Stimulated activated CD4-positive, alpha-beta T cell treated with anti-CD3 and anti-CD28 coated beads, Interleukin-1b, Interleukin-23, amount 100 ng/mL, for 1 hour (primary cell): ENCODE results near the gene ITM2B.
"Not testable (repeated sequence)": the region's sequence is repeated elsewhere in the genome, so short reads cannot be mapped to it uniquely, and the experiment has no call there.

ENCODE experiments used
- DNase-seq, 2 donors: peaks; one replicate each; pipeline ENCODE4 v3.0.0-alpha.2; 2020; ENCODE audit warnings: low read depth in 2 of 2

The ITM2B gene

DNA sequence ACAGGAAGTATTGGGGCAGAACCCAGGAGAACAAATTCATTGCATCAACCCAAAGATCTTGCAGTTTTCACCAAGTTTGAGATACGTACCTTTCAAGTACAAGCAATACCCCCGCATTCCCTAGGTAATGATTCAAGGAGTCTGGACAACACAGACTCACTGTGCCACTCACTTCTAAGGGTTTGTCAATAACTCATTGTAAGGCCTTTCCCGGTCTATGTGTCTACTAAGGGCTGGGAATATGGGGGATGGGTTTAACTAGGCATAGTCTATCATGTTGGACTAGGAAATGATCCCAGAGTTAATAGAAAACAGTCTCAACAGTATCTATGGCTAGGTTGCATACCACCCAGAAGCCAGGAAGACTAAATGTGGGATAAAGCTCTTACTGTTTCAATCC, 8.3 kb upstream of the ITM2B start:
- no peak for DNase-seq

DNA sequence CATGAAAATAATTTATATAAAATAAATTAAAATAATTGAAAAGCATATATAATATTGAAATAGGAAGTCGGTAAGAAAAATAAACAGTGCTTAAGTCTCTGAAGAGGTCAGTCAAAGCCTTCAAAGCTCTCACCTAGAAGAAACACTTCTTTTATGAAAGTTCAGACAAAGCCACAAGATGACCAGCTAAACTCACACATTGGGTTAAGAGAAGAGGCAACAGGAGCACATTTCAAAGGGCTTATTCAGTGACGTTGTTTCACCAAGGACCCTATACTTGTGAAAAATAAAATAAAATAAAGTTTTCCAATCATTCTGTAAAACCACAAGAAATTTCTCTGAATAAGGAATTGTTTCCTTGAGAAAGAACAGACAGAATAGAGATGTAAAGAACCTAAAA, 2.5 kb upstream of the ITM2B start:
- DNase-seq, result no peak

DNA sequence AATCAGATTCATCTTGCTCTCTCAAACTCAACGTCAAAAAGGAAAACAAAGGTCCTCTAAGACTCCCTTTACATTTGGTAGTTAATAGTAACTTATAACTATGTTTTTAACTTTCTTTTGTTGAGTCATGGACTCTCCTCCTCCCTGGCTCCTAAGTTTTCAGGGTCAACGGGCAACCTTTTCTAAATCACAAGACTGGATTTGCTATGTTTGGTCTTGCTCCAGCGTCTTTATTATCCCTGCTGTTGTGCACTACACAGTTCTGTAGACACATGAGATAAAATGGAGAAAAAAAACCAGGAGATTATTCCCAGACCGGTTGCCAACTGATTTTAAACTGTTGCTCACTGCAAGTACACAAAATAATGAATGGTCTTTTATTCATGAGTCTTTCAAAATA, 1.9 kb upstream of the ITM2B start:
- no peak for DNase-seq

DNA sequence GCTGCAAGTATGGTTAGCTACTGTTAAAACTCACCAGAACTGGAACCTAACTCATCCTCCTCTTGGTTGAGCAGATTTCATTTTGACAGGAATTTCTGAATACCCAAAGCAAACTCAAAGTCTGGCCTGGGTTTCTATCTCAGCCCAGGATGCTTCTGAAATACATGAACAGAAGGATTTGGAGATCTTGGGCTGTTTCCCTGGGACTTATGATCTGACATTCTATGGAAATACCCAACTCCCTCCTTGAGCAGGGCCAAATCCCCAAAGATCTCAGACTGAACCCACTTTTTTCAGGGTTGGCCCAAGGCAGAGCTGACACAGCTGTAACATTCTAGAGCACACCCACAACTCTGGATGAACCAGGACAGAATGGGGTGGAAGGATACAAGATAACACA, 1.1 kb upstream of the ITM2B start:
- DNase-seq, result no peak

DNA sequence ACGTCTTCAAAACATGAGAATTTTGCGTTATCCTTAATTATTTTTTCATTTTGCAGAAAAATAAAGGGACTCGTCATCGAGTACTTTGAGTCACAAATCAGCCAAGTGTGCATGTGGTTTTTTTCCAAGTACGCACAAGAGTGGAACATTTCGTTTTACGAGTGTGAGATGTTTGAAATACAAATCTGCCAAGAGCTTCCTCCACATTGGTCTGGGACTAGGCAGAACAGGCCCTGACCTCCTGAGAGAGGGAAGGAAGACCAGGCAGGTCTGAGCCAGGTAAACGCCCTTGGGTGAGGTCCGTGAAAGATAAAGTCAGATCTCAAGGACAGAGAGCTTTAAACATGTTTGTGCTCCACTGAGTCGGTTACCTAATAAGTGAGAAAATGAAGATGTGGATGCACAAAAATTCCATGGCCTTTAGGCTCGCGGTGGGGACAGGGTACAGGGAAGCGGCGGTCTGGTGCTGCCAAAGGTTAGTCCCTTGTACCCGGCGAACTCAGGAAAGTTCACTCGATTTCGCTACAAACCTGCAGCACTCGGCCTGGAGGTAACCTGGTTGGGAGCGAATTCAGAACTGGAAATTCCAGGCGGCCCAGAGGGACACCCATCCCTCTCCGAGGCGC, 473 bp upstream of the ITM2B start:
- no peak for DNase-seq

DNA sequence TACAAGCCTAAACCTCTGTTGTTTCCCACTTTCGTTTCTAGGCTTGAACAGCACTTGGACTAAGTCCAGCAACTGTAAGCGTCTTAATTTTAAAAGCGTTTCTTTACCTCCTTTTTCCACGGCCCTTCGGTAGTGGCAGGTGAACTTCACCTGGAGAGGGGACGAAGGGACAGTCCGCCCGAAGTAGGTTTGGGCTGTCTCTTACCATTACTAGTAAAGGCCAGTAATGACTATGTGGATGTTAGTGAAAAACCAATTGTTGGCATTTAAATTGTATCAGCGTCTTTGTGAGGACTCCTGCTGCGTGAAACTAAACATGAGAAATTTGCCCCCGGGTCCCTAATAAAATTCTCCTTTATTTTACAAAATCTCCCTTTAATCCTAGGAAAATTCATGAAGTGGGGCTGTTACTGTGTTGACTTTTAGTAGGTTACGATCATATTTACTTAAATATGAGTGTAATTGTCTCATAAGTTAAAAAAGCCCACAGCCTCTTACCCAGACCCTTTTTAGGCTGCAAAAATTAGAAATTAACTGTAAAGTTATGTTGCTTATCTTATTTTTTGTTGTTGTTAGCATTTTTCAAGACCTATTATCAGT, 983 bp downstream of the ITM2B start:
- DNase-seq, result no peak

DNA sequence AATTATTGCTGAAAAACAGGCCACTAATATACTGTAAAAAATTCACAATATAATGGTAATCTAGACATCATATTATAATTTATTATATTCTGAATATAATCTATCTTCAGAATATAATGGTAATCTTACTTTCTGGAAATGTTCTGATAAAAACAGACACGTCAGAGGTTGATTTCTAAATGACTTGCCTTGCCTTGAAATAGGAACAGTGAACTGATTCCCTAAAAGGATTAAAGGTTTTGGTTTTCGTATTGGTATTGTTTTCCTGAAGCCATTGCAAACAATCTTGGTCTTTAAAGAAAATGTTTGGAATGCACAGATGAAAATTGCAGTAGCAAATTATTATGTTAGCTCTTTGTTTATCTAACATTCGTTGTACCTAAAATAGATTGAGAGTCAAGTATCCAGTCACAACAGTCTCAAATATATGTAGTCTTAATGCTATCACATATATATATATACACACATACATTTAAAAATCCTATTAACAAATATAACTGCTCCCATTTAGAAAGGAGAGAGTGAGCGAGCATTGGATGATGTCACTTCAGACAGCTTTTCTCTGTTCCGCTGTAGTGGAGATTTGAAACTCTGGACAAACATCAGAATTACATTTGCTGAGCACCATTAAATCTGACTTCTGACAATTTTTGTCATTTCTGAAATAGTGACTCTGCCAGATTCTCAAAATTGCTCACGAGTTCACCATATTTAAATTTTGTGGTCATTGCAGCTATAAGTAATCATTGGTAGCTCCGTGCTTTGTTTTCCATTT, 1.7 kb downstream of the ITM2B start:
- no peak for DNase-seq

DNA sequence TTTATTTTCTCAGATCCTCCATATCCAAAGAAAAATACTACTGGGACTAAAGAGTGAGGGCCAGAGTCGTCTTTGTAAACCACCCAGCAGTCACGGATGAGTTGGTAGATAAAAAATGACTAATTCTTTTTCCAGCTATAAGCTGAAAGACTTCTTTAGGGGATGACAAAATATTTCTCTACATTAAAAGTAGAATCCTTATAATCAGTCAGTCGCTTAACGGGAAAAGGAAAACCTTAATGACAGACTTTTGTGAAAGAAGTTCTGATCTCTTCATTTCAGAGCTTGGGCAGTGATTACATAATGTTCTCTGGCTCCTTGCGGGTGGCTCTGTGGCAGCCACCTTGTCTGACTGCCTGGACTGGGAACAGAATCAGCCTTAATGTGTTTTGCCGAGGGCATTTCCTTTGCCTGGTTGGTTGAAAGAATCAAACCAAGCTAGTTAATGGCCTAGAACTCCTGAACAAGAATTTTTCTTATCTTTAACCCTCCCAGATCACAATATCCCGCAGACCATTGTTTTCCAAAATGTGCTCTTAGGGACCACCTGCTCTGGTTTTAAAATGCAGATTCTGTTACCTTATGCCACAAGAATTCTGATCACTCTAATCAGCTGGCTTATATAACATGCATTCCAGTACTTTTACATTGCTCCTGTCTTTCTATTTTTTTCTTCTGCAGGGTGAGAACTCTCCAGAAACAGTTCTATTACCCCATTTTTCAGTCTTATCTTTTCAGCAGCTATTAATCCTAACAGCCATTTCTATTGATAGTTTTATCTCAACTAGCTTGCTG, 2.5 kb downstream of the ITM2B start:
- no peak for DNase-seq

DNA sequence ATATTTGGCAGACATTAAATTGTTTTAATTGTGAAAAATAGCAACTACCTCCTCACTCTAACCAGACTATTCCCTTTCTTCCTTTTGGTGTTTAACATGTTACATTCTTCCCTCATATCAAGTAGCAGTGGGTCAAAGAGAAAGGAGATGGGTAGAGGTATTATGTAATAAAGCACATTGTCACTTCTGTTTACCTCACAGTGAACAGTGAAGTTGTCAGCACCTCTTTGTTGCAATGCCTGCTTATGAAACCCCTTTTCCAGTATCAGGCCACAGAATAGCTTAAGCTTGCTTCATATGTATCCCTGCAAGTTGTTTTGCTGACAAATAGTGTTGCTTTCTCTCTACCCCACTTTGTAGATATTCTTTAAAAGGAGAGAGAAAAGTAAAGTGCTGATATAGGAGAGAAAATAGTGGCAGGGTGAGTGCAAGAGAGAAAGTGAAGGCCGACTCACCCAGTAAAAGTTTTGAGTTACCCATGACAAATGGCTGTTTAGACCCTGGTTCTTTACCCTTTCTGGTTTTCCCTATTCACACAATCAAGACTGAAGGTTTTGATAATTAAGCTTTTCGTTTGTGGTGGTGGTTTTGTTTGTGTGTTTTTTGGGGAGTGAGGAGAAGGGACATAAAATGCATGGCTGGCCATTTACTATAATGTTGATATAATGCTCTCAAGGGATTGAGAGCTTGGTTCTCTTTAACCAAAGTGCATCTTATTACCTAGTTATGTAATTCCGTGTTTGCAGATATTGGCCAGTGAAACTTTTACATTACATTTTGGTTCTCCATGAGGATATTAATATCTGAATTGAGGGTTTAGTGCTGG, 3.7 kb downstream of the ITM2B start:
- no peak for DNase-seq

DNA sequence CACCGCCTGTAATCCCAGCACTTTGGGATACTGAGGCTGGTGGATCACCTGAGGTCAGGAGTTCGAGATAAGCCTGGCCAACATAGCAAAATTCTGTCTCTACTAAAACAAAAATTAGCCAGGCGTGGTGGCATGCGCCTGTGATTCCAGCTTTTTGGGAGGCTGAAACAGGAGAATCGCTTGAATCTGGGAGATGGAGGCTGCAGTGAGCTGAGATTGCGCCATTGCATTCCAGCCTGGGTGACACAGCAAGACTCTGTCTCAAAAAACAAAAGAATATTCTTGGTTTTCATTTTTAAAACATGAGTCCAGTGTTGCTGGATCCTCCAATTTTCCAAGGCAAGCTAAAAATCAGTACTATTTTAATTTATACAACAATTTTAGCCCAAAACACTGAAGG, 6.4 kb downstream of the ITM2B start:
- DNase-seq, result not testable (repeated sequence)

DNA sequence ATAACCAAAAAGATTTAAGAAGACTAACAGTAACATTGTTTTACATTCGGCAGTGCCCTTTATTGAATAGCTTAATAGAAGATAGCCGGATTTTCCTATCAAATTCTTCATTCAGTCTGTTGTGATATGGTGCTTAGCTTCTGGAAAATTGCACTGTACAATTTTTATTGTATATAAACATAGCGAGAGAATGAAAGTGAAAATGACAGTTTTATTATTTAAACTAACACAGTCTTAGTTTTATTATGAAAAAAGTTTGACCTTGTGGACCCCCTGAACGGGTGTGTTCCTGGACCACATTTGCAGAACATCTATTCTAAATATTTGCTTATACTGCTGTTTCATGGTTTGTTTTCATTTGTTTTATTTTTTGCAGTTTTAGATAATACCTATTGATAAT, 8.6 kb downstream of the ITM2B start:
- no peak for DNase-seq

DNA sequence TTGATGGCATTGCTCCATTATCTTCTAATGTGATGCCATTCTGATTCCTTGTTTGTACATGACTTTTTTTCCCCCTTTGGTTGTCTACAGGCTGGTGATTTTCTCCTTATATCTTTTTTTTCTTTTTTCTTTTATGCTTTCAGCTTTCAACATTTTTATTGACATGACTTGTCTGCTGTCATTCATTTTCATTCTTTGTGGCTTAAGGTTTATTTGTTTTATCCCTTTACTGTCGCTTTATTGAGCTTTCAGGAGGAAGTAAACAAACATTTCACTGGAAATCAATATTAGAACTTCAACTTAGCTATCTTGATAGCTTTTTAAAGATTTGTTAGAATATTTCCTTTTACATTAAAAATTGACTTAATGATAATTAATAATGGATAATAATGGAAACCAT, 9.7 kb downstream of the ITM2B start:
- no peak for DNase-seq

DNA sequence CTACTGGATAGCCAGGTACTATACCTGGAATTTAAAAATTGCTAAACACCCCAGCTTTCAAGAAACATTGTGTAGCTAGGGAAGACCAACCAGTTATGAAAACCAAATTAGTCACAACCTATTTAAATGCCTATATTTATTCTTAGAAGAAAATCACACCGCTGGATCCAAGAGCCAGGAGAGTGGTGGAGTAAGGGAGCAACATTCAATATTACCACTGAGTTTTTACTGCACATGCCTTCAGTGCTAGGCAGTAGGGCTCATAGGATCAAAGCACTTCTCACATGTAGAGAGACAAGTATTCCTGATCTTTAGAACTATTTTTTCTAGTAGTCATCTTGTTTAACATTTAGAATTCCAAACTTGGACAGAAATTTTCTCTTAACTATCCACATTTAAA, 11.2 kb downstream of the ITM2B start:
- no peak for DNase-seq

DNA sequence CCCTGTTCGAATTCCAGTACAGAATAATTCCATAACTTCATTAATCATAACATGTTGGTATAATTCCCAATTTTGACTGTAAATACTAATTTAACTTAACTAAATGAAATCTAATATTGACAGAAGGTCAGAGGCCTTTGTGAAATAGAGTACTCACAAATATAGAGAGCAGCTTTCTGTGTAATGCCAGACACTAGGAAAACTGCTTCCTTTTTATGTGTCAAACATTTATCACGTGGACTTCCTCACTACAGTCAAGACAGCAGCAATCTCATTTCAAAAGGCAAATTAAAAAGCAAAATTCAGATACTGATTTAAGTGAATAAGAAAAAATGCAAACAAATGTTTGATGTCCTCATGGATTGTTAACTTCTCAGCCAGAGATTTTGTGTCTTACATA, 13.1 kb downstream of the ITM2B start:
- no peak for DNase-seq

DNA sequence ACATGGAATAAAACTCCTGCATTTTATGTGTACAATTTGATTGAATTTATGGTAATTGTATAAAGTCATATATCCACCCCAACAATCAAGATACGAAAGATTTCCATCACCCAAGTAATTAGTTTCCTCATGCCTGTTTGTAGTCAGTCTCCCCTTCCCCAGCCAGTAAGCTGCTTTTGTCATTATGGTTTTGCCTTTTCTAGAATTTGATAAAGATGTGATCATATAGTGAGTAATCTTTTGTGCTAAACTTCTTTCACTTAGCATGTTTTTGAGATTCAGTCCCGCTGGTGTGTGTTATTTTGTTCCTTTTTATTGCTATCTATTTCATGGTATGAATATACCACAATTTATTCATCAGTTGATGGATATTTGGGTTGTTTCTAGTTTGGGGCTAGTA, 16.0 kb downstream of the ITM2B start:
- DNase-seq, result no peak

DNA sequence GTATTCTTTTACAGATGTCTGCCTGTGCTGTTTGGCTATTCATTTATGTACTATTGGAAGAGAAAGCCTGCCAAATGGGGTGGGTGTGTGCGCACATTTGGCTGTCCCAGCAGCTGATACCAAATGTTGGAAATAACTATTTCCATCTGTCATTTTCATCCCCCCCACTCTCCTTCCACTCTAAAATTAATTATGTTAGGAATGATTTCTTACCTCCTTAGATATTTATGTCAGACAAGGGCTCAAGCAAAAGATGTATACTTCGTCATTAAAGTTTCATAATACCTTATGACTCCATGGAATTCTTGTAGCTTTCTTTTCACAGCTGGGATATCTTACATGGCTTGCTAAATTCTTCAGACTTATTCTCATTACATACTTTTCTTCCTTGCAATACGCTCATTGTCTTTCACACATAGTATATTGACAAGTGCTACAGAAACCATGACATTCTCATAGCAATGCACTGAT, 18.6 kb downstream of the ITM2B start:
- no peak for DNase-seq

DNA sequence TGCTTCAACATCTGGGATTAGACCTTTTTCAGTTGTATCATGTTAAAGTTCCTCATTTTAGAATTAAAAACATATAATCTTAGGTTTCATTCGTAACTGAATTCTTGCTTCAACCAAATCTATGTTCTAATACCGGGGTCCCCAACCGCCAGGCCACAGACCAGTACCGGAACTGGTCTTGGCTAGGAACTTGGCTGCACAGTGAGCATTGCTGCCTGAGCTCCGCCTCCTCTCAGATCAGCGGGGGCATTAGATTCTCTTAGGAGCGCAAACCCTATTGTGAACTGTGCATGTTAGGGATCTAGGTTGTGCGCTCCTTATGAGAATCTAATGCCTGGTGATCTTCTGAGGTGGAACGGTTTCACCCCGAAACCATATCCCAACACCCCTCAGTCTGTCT, 19.2 kb downstream of the ITM2B start:
- no peak for DNase-seq

DNA sequence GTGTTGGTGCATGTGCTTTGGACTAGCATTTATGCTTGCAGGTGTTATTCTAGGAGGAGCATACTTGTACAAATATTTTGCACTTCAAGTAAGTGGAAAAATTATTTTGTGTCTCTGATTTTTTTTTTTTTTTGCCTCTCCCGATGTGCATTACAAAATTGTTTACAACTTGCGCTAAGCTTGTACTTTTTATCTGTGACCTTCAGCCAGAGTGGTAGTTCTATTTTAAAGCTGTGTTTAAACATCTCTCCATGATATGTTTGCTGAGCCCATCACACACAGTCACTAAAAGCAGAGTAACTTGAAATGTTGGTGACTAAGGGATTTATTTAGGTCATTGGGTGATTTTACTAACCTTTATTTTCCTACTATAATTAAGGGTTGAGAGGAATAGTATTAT, 20.8 kb downstream of the ITM2B start:
- no peak for DNase-seq

DNA sequence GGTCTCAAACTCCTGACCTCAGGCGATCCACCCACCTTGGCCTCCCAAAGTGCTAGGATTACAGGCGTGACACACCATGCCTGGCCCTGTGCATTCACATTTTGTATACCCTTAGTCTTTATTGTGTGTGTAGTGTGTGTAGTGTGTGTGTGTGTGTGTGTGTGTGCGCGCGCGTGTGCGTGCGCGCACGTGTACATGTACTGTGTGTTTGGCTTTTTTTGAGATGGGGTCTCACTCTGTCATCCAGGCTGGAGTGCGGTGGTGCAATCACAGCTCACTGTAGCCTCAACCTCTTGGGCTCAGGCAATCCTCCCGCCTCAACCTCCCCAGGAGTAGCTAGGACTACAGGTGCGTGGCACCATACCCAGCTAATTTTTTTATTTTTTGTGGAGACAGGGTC, 22.1 kb downstream of the ITM2B start:
- DNase-seq, result no peak

DNA sequence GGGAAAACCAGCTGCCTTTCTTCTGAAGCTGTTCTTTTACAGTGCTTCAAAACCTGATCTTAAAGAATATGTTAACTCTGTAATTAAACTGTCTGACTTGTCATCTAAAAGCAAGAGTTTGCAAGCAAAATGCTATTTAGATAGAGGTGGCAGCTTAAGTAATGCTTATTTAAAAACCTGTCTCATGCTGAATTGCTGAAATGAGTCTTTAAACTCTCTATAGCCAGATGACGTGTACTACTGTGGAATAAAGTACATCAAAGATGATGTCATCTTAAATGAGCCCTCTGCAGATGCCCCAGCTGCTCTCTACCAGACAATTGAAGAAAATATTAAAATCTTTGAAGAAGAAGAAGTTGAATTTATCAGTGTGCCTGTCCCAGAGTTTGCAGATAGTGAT, 22.9 kb downstream of the ITM2B start:
- no peak for DNase-seq

DNA sequence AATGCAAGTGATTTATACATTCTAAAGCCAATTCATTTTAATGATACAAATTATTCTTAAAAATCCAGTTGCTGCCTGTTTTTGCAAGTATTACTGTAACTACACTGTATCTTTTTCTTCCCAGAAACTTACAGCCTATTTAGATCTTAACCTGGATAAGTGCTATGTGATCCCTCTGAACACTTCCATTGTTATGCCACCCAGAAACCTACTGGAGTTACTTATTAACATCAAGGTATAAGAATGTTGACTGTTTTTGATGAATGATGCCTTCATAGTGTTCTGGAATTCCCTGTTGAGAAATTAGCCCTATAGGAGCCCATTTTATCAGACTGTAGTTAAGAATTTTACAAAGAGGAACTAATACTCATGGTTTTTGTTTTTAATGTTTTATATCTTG, 25.0 kb downstream of the ITM2B start:
- no peak for DNase-seq

DNA sequence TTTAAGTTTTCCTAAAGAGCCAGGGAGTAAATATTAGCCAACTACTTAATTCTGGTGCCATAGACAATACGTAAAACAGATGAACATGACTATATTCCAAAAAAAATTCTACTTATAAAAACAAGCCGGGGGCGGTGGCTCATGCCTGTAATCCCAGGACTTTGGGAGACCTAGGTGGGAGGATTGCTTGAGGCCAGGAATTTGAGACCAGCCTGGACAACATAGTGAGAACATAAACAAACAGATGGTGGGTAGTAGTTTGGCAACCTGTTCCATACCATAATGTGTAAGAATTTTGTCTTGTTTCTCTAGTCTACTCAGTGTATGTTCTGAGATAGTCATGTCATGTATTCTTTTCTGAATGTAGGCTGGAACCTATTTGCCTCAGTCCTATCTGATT, 25.4 kb downstream of the ITM2B start:
- no peak for DNase-seq
